GM12801 (cell line): Measurements from ENCODE around the gene PCDHA5.

Source experiments
- CTCF ChIP-seq: IDR thresholded peaks from one replicate; pipeline ENCODE4 v1.5.1; 2011; ENCODE audit warnings: control low read depth; ENCODE audit not compliant: insufficient read length; ENCODE audit errors: extremely low read depth

Gene PCDHA5

GRCh38 chr5:140821375-140822280 is at the start of gene PCDHA5:
TSS of gene PCDHA5 (plus strand) at chr5:140821613.
- TF ChIP-seq CTCF = no peak

- no peak for TF ChIP-seq CTCF
These were observed 40.9 kb upstream of the PCDHA5 start for GRCh38 chr5:140780512-140780911.

- no peak for TF ChIP-seq CTCF
These were observed 35.3 kb upstream of the PCDHA5 start, which contains the start of gene PCDHA1 for GRCh38 chr5:140785905-140786686. TSS of gene PCDHA1 (plus strand) at chr5:140786140.

- TF ChIP-seq CTCF = no peak
These were observed 30.3 kb upstream of the PCDHA5 start for GRCh38 chr5:140791089-140791488.

- TF ChIP-seq CTCF = no peak
These were observed 26.7 kb upstream of the PCDHA5 start, which contains the start of gene PCDHA2 for GRCh38 chr5:140794595-140795258. TSS of gene PCDHA2 (plus strand) at chr5:140794852.

- no peak for TF ChIP-seq CTCF
These were observed 26.2 kb upstream of the PCDHA5 start for GRCh38 chr5:140795259-140795641.

- no peak for TF ChIP-seq CTCF
These were observed 24.7 kb upstream of the PCDHA5 start for GRCh38 chr5:140796718-140797095.
